Thyroid gland (tissue), 4 donors: ENCODE results near the gene RPUSD4.

ENCODE experiments used
- CTCF ChIP-seq, 6 experiments: fragments of 200-600 bp in 3 of 6; fragments of 450-650 bp in 3 of 6; sonication (generic) in 3 of 6; IDR thresholded peaks; one replicate each; pipeline ENCODE4 v1.5.1; 2016 to 2019; ENCODE audit warnings: antibody characterized with exemption in 6 of 6, mild to moderate bottlenecking in 2 of 6, inconsistent platforms in 1 of 6, moderate library complexity in 1 of 6
- POLR2A ChIP-seq, 2 donors: fragments of 450-650 bp; IDR thresholded peaks; one replicate each; pipeline ENCODE4 v1.6.1; 2017; ENCODE audit warnings: antibody characterized with exemption in 2 of 2, mild to moderate bottlenecking in 2 of 2, moderate library complexity in 1 of 2

GRCh38 chr11:126166413-126166812 is 45.0 kb downstream of the RPUSD4 start:
- TF ChIP-seq POLR2A (IDR thresholded peaks at IDR 0.05): no peak
- TF ChIP-seq CTCF (IDR thresholded peaks at IDR 0.05): no peak
